ENCODE data around the gene CHMP4B.
"Not testable (repeated sequence)": the region's sequence is repeated elsewhere in the genome, so short reads cannot be mapped to it uniquely, and the experiment has no call there.

CHMP4B gene

DNA sequence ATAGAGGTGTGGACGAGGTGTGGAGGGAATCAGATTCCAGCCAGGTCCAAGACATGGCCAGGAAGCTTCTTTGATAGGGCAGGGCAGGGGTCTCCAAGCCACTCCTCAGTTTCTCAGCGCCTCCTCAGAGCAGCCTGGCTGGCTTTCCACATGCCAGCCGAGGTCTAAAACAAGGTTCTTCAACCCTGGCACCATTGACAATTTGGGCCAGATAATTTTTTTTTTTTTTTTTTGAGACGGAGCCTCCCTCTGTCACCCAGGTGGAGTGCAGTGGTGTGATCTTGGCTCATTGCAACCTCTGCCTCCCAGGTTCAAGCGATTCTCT lies 21.3 kb upstream of the CHMP4B start:
- no peak for DNase-seq (ENCODE audit: low spot score)

- no peak for DNase-seq (ENCODE audit: low spot score)
Measured at GRCh38 chr20:33790566-33790965, 20.6 kb upstream of the CHMP4B start.

- no peak for DNase-seq (ENCODE audit: low spot score)
Measured at GRCh38 chr20:33791021-33791420, 20.1 kb upstream of the CHMP4B start.

GRCh38 chr20:33791540-33791939 lies 19.6 kb upstream of the CHMP4B start:
- no peak for DNase-seq (ENCODE audit: low spot score)

- peak; percentile 61 for DNase-seq (ENCODE audit: low spot score)
Measured at GRCh38 chr20:33791959-33792597, 19.1 kb upstream of the CHMP4B start.

- not testable (repeated sequence) for DNase-seq (ENCODE audit: low spot score)
Measured at GRCh38 chr20:33792598-33792989, 18.6 kb upstream of the CHMP4B start.

DNA sequence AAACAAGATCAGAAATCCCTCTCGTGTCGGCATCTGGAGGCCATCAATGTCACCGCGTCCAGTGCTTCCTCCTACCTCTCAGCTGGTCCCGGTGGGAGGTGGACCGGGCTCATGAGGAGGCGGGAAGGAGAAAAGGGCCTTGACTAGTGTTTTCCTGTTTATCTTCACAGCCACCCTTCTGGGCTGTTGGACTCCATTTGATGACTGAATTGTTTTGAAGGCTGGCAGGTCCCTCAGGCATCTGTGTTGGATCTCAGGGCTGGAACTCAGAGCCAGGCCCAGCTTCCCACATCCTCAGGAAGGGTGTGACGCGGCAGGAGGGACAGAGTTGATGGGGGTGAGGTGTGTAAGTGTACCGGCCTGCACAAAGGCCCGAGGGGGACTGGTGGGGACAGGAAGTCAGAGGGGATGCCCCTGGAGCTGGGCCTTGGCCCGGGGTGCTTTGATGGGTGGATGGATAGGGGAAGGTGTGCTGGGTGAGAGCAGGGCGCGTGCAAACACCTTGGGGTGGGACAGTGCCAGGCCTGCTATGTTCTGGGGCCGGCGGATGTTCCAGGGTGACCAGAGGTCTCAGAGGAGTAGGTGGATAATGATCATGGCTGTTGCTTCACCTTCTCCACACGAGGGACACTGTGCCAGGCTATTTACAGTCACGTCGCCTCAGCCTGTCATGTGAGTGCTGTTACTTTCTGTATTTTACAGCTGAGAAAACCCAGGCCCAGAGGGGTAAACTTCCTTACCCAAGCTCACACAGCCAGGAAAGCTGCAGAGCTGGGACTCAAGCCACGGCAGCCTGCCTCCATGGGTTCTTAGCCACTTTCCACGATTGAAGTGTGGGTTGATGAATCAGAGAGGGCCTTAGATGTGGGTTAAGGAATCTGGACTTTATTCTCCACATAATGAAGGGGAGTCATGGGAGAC lies 17.9 kb upstream of the CHMP4B start:
- no peak for DNase-seq (ENCODE audit: low spot score)

- DNase-seq (ENCODE audit: low spot score) = no peak
Measured at GRCh38 chr20:33796263-33796906, 14.8 kb upstream of the CHMP4B start.

GRCh38 chr20:33796907-33797544 lies 14.1 kb upstream of the CHMP4B start:
- no peak for DNase-seq (ENCODE audit: low spot score)

- no peak for DNase-seq (ENCODE audit: low spot score)
Measured at GRCh38 chr20:33798444-33798843, 12.7 kb upstream of the CHMP4B start.

- no peak for DNase-seq (ENCODE audit: low spot score)
Measured at GRCh38 chr20:33803921-33804337, 7.2 kb upstream of the CHMP4B start.

DNA sequence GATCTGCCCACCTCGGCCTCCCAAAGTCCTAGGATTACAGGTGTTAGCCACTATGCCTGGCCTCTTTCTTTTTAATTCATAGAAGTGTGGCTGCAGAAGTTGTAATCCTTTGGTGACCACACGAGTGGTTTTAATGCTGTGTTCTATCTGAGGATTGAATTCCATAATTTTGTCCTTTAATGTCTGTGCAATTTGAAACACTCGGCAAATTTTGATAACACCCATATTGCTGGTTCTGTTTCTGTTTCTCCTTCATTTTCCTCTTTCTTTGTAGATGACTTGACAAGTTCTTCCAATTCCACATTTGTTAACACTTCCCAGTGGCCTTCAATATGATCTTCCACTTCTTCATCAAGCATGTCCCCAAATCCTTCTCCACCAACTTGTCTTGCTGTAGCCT lies 2.8 kb upstream of the CHMP4B start:
- no peak for DNase-seq (ENCODE audit: low spot score)

DNA sequence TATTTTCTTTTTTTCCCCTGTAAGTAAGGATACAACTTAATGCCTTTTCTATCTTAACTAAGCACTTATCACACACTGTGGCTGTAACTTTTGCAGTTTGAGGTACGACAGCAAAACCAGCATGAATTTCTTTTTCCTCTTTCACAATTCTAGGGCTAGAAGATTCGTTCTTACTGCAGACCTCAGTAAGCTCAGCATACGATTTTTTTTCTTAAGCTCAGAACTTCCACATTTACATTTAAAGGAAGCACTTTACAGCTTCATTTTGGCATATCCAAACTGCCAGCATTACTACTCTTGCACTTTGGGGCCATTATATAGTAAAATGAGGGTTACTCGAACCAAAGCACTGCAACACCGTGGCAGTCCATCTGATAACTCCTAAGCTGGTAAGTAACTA lies 889 bp upstream of the CHMP4B start:
- no peak for DNase-seq (ENCODE audit: low spot score)

DNA sequence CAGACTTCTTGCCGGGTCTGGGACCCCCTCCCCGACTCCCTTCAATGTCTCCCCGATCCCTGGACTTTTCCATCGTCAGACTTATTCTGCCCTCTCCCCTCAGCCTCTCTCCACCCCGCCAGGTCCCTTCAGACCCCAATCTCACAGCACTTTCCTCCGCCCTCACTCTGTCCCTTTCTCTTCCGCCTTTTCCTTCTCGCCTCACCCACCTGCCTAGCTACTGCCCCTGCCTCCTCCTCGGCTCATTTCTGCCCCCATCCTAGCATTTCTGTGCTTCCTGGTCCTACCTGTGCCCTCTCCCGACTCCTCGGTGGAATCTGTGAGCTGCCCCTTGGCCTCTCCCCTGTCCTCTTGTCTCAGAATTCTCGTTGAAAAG lies 616 bp downstream of the CHMP4B start:
- DNase-seq (ENCODE audit: low spot score) = peak; percentile 39

DNA sequence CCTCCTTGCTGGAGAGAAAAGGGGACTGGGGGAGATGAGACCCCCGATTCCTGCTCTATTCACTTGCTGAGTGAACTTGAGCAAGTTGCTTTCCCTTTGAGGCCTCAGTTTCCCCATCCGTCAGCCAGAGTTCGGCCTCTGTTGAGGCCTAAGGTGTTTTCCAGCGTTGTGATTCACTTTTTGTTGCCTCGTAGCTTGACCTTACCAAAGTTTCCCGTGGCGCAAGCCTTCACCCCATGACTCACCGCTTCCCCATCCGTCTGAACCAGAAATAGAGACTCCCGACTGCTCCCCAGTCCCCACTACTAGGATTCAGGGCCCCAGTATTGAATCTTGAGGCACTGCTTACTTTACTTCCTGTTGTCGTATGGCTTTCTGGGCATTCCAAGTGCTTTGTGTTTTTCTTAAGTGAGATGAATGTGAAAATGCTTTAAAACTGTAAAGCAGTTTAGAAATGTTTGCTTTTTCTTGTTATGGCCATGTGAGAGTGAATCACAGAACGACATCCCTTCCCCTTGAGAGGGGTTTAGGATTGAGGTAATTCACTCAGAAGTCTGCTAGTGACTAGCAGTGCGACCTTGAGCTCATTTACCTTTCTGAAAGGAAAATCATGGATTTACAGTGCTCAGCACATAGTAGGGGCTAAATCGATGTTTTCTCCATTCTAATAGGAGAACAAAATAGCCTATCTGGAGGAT lies 1.2 kb downstream of the CHMP4B start:
- DNase-seq (ENCODE audit: low spot score) = peak; percentile 43

DNA sequence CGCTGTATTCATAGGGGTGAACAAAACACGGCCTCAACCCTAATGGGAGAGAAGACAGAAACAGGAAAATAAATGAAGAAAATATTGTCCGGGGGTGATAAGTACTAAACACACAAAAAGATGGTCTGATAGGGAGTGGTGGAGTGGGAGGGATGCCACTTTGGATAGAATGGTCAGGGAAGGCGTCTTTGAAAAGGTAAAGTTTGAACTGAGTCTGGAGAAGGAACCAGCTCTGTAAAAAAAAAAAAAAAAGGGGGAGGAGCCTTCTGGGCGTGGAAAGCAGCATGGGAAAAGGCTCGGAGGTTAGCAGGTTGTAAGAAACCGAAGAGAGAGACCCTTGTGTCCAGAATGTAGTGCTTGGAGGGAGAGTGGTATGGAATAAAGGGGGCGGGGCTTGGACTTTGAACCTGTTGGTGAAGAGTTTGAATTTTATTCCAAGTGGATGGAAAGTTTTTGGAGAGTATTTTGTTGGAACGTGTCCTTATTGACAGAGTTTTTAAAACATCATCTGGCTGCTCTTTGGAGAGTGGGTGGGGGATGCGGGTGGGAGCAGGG lies 1.8 kb downstream of the CHMP4B start:
- DNase-seq (ENCODE audit: low spot score) = peak; percentile 67

- DNase-seq (ENCODE audit: low spot score) = peak; percentile 26
Measured at GRCh38 chr20:33814238-33814712, 3.1 kb downstream of the CHMP4B start.

GRCh38 chr20:33815671-33816070 lies 4.5 kb downstream of the CHMP4B start:
- no peak for DNase-seq (ENCODE audit: low spot score)

- no peak for DNase-seq (ENCODE audit: low spot score)
Measured at GRCh38 chr20:33816191-33816590, 5.0 kb downstream of the CHMP4B start.

GRCh38 chr20:33817411-33817810 lies 6.3 kb downstream of the CHMP4B start:
- DNase-seq (ENCODE audit: low spot score) = no peak

- DNase-seq (ENCODE audit: low spot score) = no peak
Measured at GRCh38 chr20:33819456-33819855, 8.3 kb downstream of the CHMP4B start.

- no peak for DNase-seq (ENCODE audit: low spot score)
Measured at GRCh38 chr20:33820362-33820761, 9.2 kb downstream of the CHMP4B start.

Measured in hematopoietic multipotent progenitor cell treated with erythropoietin and hydrocortisone succinate and interleukin-3 and kit ligand, for 15 days (in vitro differentiated cells).